Epithelial cell of proximal tubule (primary cell): Measurements from ENCODE around the gene ACOT8. TPM values are rescaled to one million over a fixed set of nuclear protein-coding genes. Genes with fewer than 3 reads are reported as not detected.
A peak's percentile ranks its signal among the peaks of the same experiment; 100 is the strongest.

Source experiments
- DNase-seq: peaks from one replicate; pipeline ENCODE4 v3.0.0-alpha.2; 2011; ENCODE audit warnings: low read depth
- H3K4me3 ChIP-seq: 2 replicates; pipeline ENCODE4 v1.5.1; 2011; ENCODE audit warnings: low read depth, mild to moderate bottlenecking, low read length
- CTCF ChIP-seq: conservative IDR thresholded peaks from 2 replicates; pipeline ENCODE4 v1.5.1; 2012; ENCODE audit warnings: low read depth, mild to moderate bottlenecking, low read length
- total RNA-seq: library from RNA; depleted of rRNA; stranded (reverse); fragments of >200 nt; gene quantifications from 2 replicates; pipeline ENCODE4 v1.2.3, GENCODE V29; 2015

Gene ACOT8
- total RNA-seq, 1 donor from 2014 or later, result 29.1 TPM

GRCh38 chr20:45892049-45892825, 35.0 kb upstream of the ACOT8 start:
- no peak for DNase-seq
- peak overlapping the region; percentile 87 for H3K4me3 ChIP-seq
- TF ChIP-seq CTCF, result peak; percentile 53

- H3K4me3 ChIP-seq, result peak within 1 kb of the TSS; percentile 87
- DNase-seq, result no peak
- TF ChIP-seq CTCF, result no peak
These were observed 34.1 kb upstream of the ACOT8 start, which contains the start of the genes CTSA and NEURL2 for GRCh38 chr20:45890985-45891983. CTSA (plus strand) TSS chr20:45891335; CDS start chr20:45891569, 234 bp downstream. NEURL2 (minus strand) TSS chr20:45891208; CDS start chr20:45890991, 217 bp downstream.

GRCh38 chr20:45890077-45890984, 33.1 kb upstream of the ACOT8 start:
- TF ChIP-seq CTCF, result peak; percentile 71
- H3K4me3 ChIP-seq, result peak overlapping the region; percentile 87
- DNase-seq, result no peak

GRCh38 chr20:45888681-45889080, 31.5 kb upstream of the ACOT8 start:
- no peak overlapping the region for H3K4me3 ChIP-seq
- no peak for DNase-seq
- TF ChIP-seq CTCF, result no peak

- DNase-seq, result no peak
- H3K4me3 ChIP-seq, result no peak within 1 kb of the TSS
- TF ChIP-seq CTCF, result no peak
These were observed 30.1 kb upstream of the ACOT8 start, which contains the start of gene SPATA25 for GRCh38 chr20:45887346-45887715. SPATA25 (minus strand) TSS chr20:45887622; CDS start chr20:45887590, 32 bp downstream.
